Body of pancreas (tissue), 4 donors: Measurements from ENCODE around the gene FBXO45. TPM values are rescaled to one million over a fixed set of nuclear protein-coding genes. Genes with fewer than 3 reads are reported as not detected.
"Not testable (repeated sequence)": the region's sequence is repeated elsewhere in the genome, so short reads cannot be mapped to it uniquely, and the experiment has no call there.

Experiments
- ATAC-seq: fragments of 150-250 bp; one replicate; pipeline ENCODE4 v1.9.1; 2016
- DNase-seq, 4 donors: peaks; one replicate each; pipeline ENCODE4 v3.0.0-alpha.2; 2019
- H3K27ac ChIP-seq, 4 donors: fragments of 200-600 bp; sonication (generic); 1 replicate in 3 of 4; 2 replicates in 1 of 4; pipeline versions ENCODE4 v1.5.1 to v1.6.1; 2016 to 2019; ENCODE audit warnings: mild to moderate bottlenecking in 1 of 4, mixed read lengths in 1 of 4, moderate library complexity in 1 of 4
- H3K27me3 ChIP-seq, 2 donors: fragments of 200-600 bp; sonication (generic); one replicate each; pipeline ENCODE4 v1.6.0; 2016; ENCODE audit warnings: mild to moderate bottlenecking in 1 of 2
- H3K36me3 ChIP-seq, 2 donors: fragments of 200-600 bp; sonication (generic); replicated peaks in 1 of 2; 2 replicates each; pipeline ENCODE4 v1.5.1; 2016; ENCODE audit warnings: low read depth in 2 of 2; ENCODE audit not compliant: insufficient read depth in 1 of 2
- H3K4me1 ChIP-seq: fragments of 200-600 bp; sonication (generic); one replicate; pipeline ENCODE4 v1.6.0; 2016
- H3K4me3 ChIP-seq, 2 donors: fragments of 200-600 bp; sonication (generic); 1 replicate in 1 of 2; 2 replicates in 1 of 2; pipeline ENCODE4 v1.5.1; 2016 to 2019
- H3K9me3 ChIP-seq, 3 donors: fragments of 200-600 bp; sonication (generic); 1 replicate in 2 of 3; 2 replicates in 1 of 3; pipeline ENCODE4 v1.5.1; 2016
- CTCF ChIP-seq, 7 experiments: fragments of 450-650 bp in 4 of 7; fragments of 200-600 bp in 3 of 7; sonication (generic) in 3 of 7; IDR thresholded peaks; one replicate each; pipeline ENCODE4 v1.5.1; 2016 to 2019; ENCODE audit warnings: antibody characterized with exemption in 7 of 7
- POLR2A ChIP-seq, 3 donors: fragments of 450-650 bp; IDR thresholded peaks; one replicate each; pipeline ENCODE4 v1.6.1; 2016; ENCODE audit warnings: antibody characterized with exemption in 3 of 3, mild to moderate bottlenecking in 2 of 3
- WGBS, 2 donors: methylation state at CpG; one replicate each; pipeline ENCODE4 v1.1.5; 2017; 5-methylcytosine and 5-hydroxymethylcytosine counted together
- intact Hi-C: fragments of 100-400 bp; cut with DNase I; formaldehyde crosslinking; loops from one replicate; pipeline ENCODE4 v1.15.1; 2023
- small RNA-seq: library from RNA; depleted of rRNA; stranded (forward); fragments of <200 nt; gene quantifications from one replicate; pipeline ENCODE3, GENCODE V24; 2016
- total RNA-seq, 2 donors: library from RNA; depleted of rRNA; stranded (reverse); fragments of >200 nt; gene quantifications; one replicate each; pipeline ENCODE4 v1.1.0, GENCODE V29; 2016

FBXO45 gene
- total RNA-seq, 2 donors from 2014 or later = 1.3 to 4.4 TPM

GRCh38 chr3:196634224-196634623, 65.8 kb downstream of the FBXO45 start:
- Histone ChIP-seq H3K36me3 (no peaks in the 10 kb centered on the region), H3K9me3 (no peaks in the 10 kb centered on the region), H3K27me3 (no peaks in the 10 kb centered on the region), H3K4me1 (peaks cover 11% of the 10 kb centered on the region), H3K27ac (peak overlapping the region in 1 of 4 donors; percentile 12), H3K4me3 (no peak overlapping the region)
- intact Hi-C loops = no loop called here
- 69 to 73% methylated on average over 10 of the region's 10 CpGs for WGBS, 2 donors
- TF ChIP-seq POLR2A (IDR thresholded peaks at IDR 0.05) (no peak), CTCF (IDR thresholded peaks at IDR 0.05) (no peak)
- ATAC-seq (no peak), DNase-seq (peak in 1 of 4 donors; percentile 43)

GRCh38 chr3:196634829-196635228, 66.4 kb downstream of the FBXO45 start:
- 66 to 78% methylated on average over 5 to 7 of the region's 7 CpGs for WGBS, 2 donors
- DNase-seq = no peak
- TF ChIP-seq CTCF (IDR thresholded peaks at IDR 0.05) (no peak), POLR2A (IDR thresholded peaks at IDR 0.05) (no peak)
- intact Hi-C loops = no loop called here
- no peaks in the 10 kb centered on the region for H3K9me3 ChIP-seq
- no peaks in the 10 kb centered on the region for H3K36me3 ChIP-seq
- no peak for ATAC-seq
- H3K27me3 ChIP-seq = no peaks in the 10 kb centered on the region
- no peak overlapping the region for H3K27ac ChIP-seq
- H3K4me3 ChIP-seq = no peak overlapping the region
- H3K4me1 ChIP-seq = peaks cover 17% of the 10 kb centered on the region

GRCh38 chr3:196636369-196637349, 68.2 kb downstream of the FBXO45 start:
- TF ChIP-seq POLR2A (IDR thresholded peaks at IDR 0.05) (no peak), CTCF (IDR thresholded peaks at IDR 0.05) (no peak)
- intact Hi-C loops = no loop called here
- Histone ChIP-seq H3K36me3 (no peaks in the 10 kb centered on the region), H3K4me3 (no peak overlapping the region), H3K9me3 (no peaks in the 10 kb centered on the region), H3K27me3 (no peaks in the 10 kb centered on the region), H3K4me1 (peaks cover 17% of the 10 kb centered on the region), H3K27ac (no peak overlapping the region)
- WGBS, 2 donors = 56 to 70% methylated on average over 10 to 20 of the region's 20 CpGs
- DNase-seq (no peak), ATAC-seq (no peak)

GRCh38 chr3:196637941-196638340, 69.5 kb downstream of the FBXO45 start:
- H3K36me3 ChIP-seq, H3K27me3 ChIP-seq, H3K4me3 ChIP-seq, intact Hi-C loops, ATAC-seq, H3K27ac ChIP-seq, DNase-seq, H3K9me3 ChIP-seq: not testable (repeated sequence)
- peaks cover 11% of the 10 kb centered on the region for H3K4me1 ChIP-seq
- WGBS, 2 donors = 79 to 81% methylated on average over 4 of the region's 4 CpGs

Small RNAs within 50 kb of the gene (small RNA-seq; reads per million reads assigned to genes)
- not detected for gene RPS29P3

Other genes starting within 250 kb of the FBXO45 start
- not detected for gene TM4SF19, start 230.3 kb upstream of the FBXO45 start, total RNA-seq
- 10 to 100 TPM in 1 of 2 donors, 1 to 10 TPM in 1; 8.6 to 11.2 TPM for gene UBXN7, start 136.2 kb upstream of the FBXO45 start, total RNA-seq
- 1 to 10 TPM; 7.0 to 8.9 TPM for gene RNF168, start 64.9 kb upstream of the FBXO45 start, total RNA-seq
- not detected for gene SMCO1, start 53.3 kb upstream of the FBXO45 start, total RNA-seq
- gene WDR53, start 106 bp upstream of the FBXO45 start, total RNA-seq = 1 to 10 TPM in 1 of 2 donors, under 1 TPM in 1; 0.66 to 4.2 TPM
- gene NRROS, start 71.0 kb downstream of the FBXO45 start, total RNA-seq = 1 to 10 TPM in 1 of 2 donors, under 1 TPM in 1; 0.66 to 1.8 TPM
- gene CEP19, start 143.6 kb downstream of the FBXO45 start, total RNA-seq = under 1 TPM in 1 of 2 donors, not detected in 1; 0.78 TPM
- 10 to 100 TPM; 16.6 to 41.5 TPM for gene PIGX, start 143.7 kb downstream of the FBXO45 start, total RNA-seq
- 10 to 100 TPM; 27.5 to 28.3 TPM for gene PAK2, start 171.2 kb downstream of the FBXO45 start, total RNA-seq